ENCODE data around the gene MACROD2. TPM values are rescaled to one million over a fixed set of nuclear protein-coding genes. Genes with fewer than 3 reads are reported as not detected.

Gene MACROD2
- total RNA-seq, 1 experiment from 2014 or later = 1.6 TPM

DNA sequence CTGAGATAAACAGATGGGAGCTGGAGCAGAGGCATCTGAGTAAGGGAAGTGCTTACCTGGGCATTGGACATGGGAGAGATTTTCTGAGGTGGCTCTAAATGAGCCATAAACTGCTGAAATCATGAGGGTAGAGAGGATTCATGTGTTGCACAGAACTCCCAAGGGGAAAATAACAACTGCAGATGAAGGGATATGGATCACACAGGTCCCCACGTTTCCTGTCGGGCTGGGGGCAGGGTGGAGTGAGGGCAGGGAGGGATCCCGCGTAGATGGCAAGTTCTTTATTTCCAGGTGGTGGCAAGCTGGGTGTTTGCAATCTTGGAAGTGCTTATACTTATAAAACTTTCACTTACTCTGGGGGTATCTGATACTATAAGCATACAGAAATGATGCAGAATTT lies 764.7 kb downstream of the MACROD2 start:
- no peaks in the 10 kb centered on the region for H3K9me3 Mint-ChIP-seq
- no peaks in the 10 kb centered on the region for H3K79me1 ChIP-seq (ENCODE audit: insufficient read depth, low read depth, low read length, poor library complexity, severe bottlenecking)
- H2BK12ac ChIP-seq (ENCODE audit: insufficient read length, low read depth, low read length) = no peak overlapping the region
- no peaks in the 10 kb centered on the region for H3K27me3 Mint-ChIP-seq (ENCODE audit: low read depth)
- H4K8ac ChIP-seq (replicated peaks; ENCODE audit: insufficient read length, low read depth, low read length) = no peak overlapping the region
- no peak overlapping the region for H2BK5ac ChIP-seq (ENCODE audit: insufficient read length, low read length)
- H3K14ac ChIP-seq (ENCODE audit: insufficient read depth, low read length) = no peak overlapping the region
- no peaks in the 10 kb centered on the region for H4K20me1 ChIP-seq (ENCODE audit: control insufficient read depth, insufficient read depth, insufficient read length)
- no peaks in the 10 kb centered on the region for H3K27me3 ChIP-seq (ENCODE audit: insufficient read depth, low read length)
- no peaks in the 10 kb centered on the region for H3K9me3 ChIP-seq (ENCODE audit: control insufficient read depth, low read depth, low read length)
- no peak overlapping the region for H4K5ac ChIP-seq (ENCODE audit: insufficient read length, low read depth, low read length)
- no peak overlapping the region for H2BK120ac ChIP-seq (ENCODE audit: low read depth, low read length, poor library complexity, severe bottlenecking)
- H3K4me1 Mint-ChIP-seq = peaks cover 7 to 16% of the 10 kb centered on the region in 2 experiments
- H3K23ac ChIP-seq (ENCODE audit: insufficient read length, low read depth, low read length) = no peak overlapping the region
- H3K56ac ChIP-seq (ENCODE audit: insufficient read length, low read depth, low read length) = no peak overlapping the region
- H2AFZ ChIP-seq (ENCODE audit: low read length) = no peak overlapping the region
- H3K27ac ChIP-seq (ENCODE audit: insufficient read length, low read depth, low read length) = no peak overlapping the region
- no peak overlapping the region for H3K18ac ChIP-seq (ENCODE audit: insufficient read length, low read depth, low read length)
- no peak overlapping the region for H4K91ac ChIP-seq (ENCODE audit: insufficient read length, low read depth, low read length)
- H3K79me2 ChIP-seq (ENCODE audit: insufficient read depth, low read length) = no peaks in the 10 kb centered on the region
- no peak overlapping the region for H3K9ac ChIP-seq (ENCODE audit: extremely low read depth, insufficient read length, low read length)
- no peak overlapping the region for H2BK20ac ChIP-seq (ENCODE audit: low read depth, low read length, poor library complexity, severe bottlenecking)
- H3K4me1 ChIP-seq (ENCODE audit: insufficient read depth, low read length) = no peaks in the 10 kb centered on the region; the same call in 1 of the 2 replicates
- WGBS (ENCODE audit: extremely low coverage, insufficient read length, low lambda C conversion rate) = no CpG with 5 or more reads among the region's 4 CpGs
- H3K4me2 ChIP-seq (ENCODE audit: insufficient read depth, insufficient read length, low read length) = no peak overlapping the region
- H2AK5ac ChIP-seq (ENCODE audit: insufficient read length, low read length) = no peak overlapping the region
- DNase-seq = no peak
- no peak overlapping the region for H3T11ph ChIP-seq (ENCODE audit: low read length)
- H3K23me2 ChIP-seq (ENCODE audit: insufficient read length, low read depth, low read length, poor library complexity, severe bottlenecking) = no peaks in the 10 kb centered on the region
- TF ChIP-seq, protein P1, sequence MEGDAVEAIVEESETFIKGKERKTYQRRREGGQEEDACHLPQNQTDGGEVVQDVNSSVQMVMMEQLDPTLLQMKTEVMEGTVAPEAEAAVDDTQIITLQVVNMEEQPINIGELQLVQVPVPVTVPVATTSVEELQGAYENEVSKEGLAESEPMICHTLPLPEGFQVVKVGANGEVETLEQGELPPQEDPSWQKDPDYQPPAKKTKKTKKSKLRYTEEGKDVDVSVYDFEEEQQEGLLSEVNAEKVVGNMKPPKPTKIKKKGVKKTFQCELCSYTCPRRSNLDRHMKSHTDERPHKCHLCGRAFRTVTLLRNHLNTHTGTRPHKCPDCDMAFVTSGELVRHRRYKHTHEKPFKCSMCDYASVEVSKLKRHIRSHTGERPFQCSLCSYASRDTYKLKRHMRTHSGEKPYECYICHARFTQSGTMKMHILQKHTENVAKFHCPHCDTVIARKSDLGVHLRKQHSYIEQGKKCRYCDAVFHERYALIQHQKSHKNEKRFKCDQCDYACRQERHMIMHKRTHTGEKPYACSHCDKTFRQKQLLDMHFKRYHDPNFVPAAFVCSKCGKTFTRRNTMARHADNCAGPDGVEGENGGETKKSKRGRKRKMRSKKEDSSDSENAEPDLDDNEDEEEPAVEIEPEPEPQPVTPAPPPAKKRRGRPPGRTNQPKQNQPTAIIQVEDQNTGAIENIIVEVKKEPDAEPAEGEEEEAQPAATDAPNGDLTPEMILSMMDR (conservative IDR thresholded peaks at IDR 0.05) = no peak
- H3K36me3 Mint-ChIP-seq (ENCODE audit: insufficient read depth in 1 of 3, low read depth in 3 of 3) = no peaks in the 10 kb centered on the region
- H3K4me3 Mint-ChIP-seq = no peak overlapping the region
- no peak overlapping the region for H3K4ac ChIP-seq (ENCODE audit: low read depth, low read length)
- no peak overlapping the region for H2BK15ac ChIP-seq (ENCODE audit: low read depth, low read length)
- no peak overlapping the region for H3K27ac Mint-ChIP-seq

Data from H9 (cell line).